Esophagus squamous epithelium (tissue), 4 donors: ENCODE measurements around the gene MYO3B.

Source experiments
- POLR2A ChIP-seq, 4 donors: fragments of 450-650 bp; IDR thresholded peaks; one replicate each; pipeline ENCODE4 v1.6.1; 2017; ENCODE audit warnings: antibody characterized with exemption in 4 of 4, mild to moderate bottlenecking in 4 of 4, moderate library complexity in 3 of 4
- TF ChIP-seq, protein P1 (sequence below), 6 experiments: fragments of 450-650 bp in 4 of 6; fragments of 200-600 bp in 2 of 6; sonication (generic) in 2 of 6; IDR thresholded peaks; one replicate each; pipeline ENCODE4 v1.5.1; 2016 to 2019; ENCODE audit warnings: antibody characterized with exemption in 6 of 6, mild to moderate bottlenecking in 4 of 6, moderate library complexity in 4 of 6

DNA sequence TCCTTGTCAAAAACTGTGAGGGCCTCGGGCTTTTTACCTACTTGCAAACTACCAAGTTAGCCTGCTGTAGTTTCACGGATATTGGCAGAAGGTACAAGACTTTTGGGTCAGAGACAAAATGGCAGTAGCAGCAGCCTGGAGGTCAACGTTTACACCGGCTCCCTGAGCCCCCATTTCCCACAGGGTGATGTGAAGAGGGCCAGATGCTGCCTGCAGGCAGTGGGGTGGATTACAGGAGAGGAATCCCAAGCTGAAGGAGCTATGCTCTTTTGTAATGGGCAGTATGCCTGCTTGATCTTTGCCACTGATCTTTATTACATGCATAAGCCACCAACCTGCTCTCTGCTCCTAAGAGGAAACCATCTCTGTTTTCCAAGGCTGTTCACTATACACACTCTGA, 507.6 kb downstream of the MYO3B start:
- TF ChIP-seq, protein P1, sequence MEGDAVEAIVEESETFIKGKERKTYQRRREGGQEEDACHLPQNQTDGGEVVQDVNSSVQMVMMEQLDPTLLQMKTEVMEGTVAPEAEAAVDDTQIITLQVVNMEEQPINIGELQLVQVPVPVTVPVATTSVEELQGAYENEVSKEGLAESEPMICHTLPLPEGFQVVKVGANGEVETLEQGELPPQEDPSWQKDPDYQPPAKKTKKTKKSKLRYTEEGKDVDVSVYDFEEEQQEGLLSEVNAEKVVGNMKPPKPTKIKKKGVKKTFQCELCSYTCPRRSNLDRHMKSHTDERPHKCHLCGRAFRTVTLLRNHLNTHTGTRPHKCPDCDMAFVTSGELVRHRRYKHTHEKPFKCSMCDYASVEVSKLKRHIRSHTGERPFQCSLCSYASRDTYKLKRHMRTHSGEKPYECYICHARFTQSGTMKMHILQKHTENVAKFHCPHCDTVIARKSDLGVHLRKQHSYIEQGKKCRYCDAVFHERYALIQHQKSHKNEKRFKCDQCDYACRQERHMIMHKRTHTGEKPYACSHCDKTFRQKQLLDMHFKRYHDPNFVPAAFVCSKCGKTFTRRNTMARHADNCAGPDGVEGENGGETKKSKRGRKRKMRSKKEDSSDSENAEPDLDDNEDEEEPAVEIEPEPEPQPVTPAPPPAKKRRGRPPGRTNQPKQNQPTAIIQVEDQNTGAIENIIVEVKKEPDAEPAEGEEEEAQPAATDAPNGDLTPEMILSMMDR (IDR thresholded peaks at IDR 0.05), result no peak
- no peak for TF ChIP-seq POLR2A (IDR thresholded peaks at IDR 0.05)
